Skin of body (tissue), 2 donors: Measurements from ENCODE around the gene CIAO3. TPM values are rescaled to one million over a fixed set of nuclear protein-coding genes. Genes with fewer than 3 reads are reported as not detected.
A peak's percentile ranks its signal among the peaks of the same experiment; 100 is the strongest.

Source experiments
- DNase-seq: peaks from one replicate; lab custom pipeline; 2025; lab: John Stamatoyannopoulos, UW
- total RNA-seq: library from RNA; depleted of rRNA; stranded (reverse); fragments of >200 nt; gene quantifications from one replicate; pipeline ENCODE4 v1.2.3, GENCODE V29; 2014

Gene CIAO3
- total RNA-seq, 1 donor from 2014 or later: 41.2 TPM

DNA sequence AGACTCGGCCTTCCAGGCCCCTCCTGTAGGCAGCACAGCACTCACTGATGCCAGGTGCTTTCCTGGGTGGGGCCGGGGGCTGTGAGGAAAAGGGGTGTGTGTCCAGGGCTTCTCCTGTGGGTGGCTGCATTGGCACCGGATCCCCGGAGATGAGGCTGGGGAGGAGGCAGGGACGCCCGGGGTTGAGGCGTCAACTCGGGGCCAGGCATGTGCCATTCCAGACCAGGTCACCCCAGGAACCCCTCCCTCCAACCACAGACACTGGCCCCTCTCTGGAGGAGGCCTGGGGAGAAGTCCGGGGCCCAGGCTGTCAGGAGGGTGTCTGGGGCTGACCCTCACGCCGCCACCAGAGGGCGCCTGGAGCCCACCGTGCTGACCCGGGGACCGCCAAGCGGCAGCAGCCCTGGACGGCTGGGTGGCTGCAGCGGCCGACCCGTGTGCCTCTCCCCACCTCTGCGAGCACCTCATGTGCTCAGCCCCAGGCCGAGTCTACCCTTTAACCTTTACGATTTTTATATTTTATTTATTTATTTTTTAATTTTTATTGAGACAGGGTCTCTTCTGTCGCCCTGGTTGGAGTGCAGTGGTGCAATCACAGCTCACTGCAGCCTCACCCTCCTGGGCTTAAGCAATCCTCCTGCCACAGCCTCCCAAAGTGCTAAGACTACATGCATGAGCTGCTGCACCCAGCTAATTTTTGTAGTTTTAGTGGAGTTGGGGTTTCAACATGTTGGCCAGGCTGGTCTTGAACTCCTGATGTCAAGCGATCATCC is 29.1 kb downstream of the CIAO3 start:
- DNase-seq: peak; percentile 14

DNA sequence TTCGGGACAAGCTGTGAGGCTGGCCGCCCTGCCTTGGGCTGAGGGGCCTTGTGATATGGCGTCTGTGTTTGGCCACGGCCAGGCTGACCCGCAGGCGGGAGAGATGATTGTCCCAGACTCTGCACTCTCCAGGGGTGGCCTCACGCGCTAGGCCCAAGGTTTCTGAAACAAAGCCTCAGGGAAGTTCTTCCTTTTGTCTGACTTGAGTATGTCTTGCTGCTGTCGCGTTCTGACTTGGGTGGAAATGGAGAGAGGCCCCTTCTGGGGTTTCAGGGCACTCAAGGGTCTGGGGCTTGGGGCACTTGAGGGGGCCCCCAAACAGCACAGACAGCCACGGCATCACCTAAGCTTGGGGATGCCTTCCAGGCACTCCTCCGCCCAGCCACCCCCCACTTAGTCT is 29.7 kb downstream of the CIAO3 start:
- DNase-seq: no peak

GRCh38 chr16:710500-711075 is 30.2 kb downstream of the CIAO3 start:
- DNase-seq: no peak

GRCh38 chr16:709566-710499 is 31.0 kb downstream of the CIAO3 start:
- DNase-seq: peak; percentile 15

DNA sequence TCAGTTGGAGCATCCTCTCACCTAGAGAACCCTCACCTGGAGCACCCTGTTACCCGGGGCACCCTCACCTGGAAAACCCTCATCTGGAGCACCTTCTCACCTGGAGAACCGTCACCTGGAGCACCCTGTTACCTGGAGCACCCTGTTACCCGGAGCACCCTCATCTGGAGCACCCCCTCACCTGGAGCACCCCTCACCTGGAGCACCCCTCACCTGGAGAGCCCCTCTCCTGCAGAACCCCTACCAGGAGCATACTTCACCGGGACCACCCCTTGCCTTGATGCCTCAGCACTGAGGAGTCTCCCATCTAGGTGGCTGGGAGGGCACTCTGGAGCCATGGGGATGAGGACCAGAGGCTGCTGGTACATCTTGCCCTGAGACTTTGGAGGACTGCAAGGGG is 31.8 kb downstream of the CIAO3 start:
- DNase-seq: no peak

DNA sequence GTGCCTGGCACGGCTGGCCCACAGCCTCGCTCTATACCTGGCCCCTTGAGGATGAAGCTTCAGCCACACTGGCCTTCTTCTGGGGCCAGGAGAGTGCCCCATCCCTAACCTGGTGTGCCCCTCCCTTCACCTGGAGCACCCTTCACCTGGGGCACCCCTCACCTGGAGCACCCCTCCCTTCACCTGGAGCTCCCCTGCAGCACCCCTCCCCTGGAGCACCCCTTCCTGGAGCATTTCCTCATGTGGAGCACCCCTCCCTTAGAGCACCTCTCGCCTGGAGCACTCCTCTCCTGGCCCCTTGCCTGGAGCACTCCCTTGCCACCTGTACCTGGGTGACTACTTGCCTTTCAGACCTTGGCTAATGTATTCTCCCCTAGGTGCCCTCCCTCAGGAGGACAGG is 32.8 kb downstream of the CIAO3 start:
- no peak for DNase-seq

DNA sequence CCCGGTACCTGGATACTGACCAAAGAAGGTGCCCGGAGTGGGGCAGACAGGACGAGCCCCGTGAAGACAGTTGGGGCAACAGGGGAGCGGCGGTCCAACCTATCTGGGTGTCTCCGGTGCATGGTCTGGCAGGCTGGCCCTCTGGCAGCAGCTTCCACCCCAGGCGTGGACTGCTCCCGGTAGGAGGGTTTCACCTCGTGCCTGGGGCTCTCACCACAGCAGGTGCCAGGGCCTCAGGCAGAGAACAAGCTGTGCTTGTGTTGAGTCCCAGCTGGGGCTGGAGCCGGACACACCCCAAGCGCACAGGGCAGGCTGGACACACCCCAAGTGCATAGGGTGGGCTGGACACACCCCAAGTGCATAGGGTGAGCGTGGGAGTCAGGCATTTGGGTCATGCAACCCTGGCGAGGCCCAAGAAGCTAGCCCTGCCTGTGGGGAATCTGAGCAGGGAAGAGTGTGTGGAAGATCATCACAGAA is 33.7 kb downstream of the CIAO3 start:
- DNase-seq: no peak

DNA sequence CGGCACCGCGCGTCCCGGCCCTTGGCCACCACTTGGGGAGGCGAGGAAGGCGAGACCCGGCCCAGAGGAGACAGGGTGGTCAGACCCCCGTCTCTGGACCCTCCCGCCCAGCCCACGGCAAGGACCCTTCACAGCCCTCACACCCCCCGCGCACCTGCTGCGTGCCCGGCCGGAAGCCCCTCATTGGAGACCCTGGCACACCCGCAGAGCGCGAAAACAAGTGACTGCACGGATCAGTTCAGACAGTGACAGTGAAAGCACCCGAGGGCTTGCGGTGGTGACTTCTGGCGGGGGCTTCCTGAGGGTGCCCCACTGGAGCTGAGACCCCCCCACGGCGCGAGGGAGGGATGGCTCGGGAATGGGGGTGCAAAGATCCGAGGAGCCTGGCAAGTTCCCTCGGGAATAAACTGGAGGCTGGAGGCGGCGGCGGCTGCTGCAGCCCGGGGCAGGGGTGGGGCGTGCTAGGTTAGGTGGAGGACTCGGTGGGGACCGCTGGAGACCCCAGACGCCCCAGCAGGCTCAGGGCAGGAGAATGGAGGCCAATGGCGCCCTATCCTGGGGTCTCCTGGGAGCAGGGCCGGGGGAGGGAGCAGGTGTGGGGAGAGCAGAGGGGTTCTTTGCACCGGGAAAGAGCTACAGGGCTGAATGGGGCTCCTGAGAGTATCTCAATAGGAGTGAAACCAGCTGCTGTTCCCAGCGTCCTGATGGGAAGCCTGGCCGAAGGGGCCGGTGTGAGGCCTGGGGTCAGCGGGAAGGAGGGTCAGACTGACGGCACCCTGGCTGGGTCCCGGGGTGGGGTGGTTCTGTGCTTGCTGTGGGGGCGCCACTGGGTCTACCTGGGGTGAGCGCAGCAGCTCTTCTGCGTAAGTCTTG is 34.4 kb downstream of the CIAO3 start:
- no peak for DNase-seq

DNA sequence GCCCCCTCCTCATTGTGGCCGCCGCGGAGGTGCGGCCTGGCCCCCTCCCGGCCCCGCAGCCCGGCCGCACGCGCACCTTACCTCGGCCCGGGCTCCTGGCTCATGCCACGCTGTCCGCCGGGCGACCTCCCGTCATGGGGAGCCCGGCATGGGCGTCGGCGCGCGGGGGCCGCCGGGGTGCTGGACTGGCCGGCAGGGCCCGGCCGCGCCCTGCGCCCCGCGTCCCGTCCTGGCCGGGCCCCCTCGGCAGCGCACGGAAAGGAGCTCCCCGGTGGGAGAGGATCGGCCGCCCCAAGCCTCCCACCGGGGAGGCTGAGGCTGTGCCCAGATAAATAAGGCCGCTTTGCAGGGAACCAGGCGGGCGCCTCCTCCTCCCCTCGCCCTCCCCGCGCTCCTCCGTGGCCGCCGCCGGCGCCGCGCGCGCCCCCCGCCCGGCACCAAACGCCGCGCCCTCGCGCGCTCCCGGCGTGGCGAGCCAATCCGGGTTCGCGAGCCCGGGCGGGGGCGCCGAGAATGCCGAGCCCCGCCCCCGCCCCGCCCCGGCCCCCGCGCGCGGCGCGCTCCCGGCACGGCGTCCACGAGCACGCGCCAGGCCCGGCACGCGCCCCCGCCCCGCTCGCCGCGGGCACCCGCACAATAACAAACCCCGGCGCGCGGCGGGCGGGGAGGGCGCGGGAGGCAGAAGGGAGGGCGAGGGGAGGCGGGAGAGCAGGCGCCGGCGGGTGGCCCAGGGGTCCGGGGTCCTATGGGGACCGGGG is 35.2 kb downstream of the CIAO3 start, which contains the start of gene FBXL16:
TSS of gene FBXL16 (minus strand) at position 371 of the 758 bp plus-strand sequence. CDS start 8,396 bp downstream, outside the sequence.
- no peak for DNase-seq

GRCh38 chr16:704552-705380 is 36.0 kb downstream of the CIAO3 start:
- DNase-seq: no peak

GRCh38 chr16:704047-704446 is 36.8 kb downstream of the CIAO3 start:
- DNase-seq: no peak

DNA sequence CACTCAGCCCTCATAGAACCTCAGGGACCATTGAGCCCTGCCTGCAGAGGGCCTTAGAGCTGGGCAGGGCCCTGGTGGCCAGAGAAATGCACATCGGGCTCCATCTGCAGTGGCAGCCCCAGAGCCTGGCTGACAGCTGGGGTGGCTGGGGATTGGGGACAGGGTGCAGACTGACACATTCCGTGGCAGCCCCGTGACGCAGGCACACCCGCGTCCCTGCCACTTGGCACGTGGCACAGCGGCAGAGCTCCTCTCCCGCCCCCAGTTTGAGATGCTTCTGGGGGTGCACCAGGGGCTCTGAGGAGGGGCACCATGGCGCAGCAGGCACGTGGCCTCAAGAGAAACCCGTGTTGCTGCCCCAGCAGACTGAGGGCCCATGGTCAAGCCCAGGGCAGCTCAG is 37.4 kb downstream of the CIAO3 start:
- DNase-seq: no peak

- DNase-seq: no peak
Measured at GRCh38 chr16:702341-702740, 38.5 kb downstream of the CIAO3 start.

GRCh38 chr16:700684-701584 is 39.9 kb downstream of the CIAO3 start:
- DNase-seq: no peak

DNA sequence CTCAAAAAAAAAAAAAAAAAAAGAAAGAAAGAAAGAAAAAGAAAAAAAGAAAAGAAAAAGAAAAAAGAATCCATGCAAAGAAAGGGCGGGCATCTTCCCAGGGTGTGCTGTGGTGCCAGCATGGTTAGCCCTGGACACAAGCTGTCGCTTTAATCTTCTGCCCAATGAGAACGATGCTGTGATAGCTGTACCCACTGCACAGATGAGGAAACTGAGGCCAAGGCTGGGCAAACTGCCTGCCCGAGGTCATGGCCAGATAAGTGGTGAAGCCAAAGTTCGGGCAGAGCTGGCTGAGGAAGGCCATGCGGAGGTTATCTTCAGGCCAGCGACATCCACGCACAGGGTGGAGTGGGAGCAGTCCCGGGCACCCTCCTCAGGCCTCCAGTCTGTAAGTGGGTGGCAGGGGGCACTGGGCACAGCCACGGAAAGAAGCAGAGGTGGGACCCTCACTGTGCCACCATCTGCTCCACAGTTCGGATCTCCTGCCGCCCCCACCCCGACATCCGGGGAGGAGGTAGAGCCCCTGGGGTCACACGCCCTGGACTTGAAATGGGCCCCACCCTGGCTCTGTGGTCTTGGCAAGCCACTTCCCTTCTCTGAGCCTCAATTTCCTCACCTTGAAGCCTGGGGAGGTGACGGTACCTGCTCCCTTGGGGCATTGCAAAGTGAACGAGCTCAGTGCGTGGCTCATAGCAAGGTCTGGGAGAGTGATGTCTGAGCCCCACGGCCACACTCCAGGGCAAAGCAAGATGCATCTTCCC is 41.7 kb downstream of the CIAO3 start:
- no peak for DNase-seq

GRCh38 chr16:695355-696089 is 45.3 kb downstream of the CIAO3 start:
- no peak for DNase-seq
